IPS-20b (cell line): ENCODE data around the gene SLC39A8.

Source experiments
- H3K27ac ChIP-seq: one replicate; pipeline ENCODE4 v1.5.1; 2013; ENCODE audit warnings: low read length
- H3K27me3 ChIP-seq: 2 replicates; pipeline ENCODE4 v1.6.1; 2013; ENCODE audit warnings: mild to moderate bottlenecking, low read length, inconsistent platforms; ENCODE audit not compliant: insufficient read depth
- H3K36me3 ChIP-seq: 2 replicates; pipeline ENCODE4 v1.6.1; 2013; ENCODE audit warnings: low read depth, mild to moderate bottlenecking, inconsistent platforms, low read length, moderate library complexity; ENCODE audit not compliant: insufficient read depth
- H3K4me1 ChIP-seq: 2 replicates; pipeline ENCODE4 v1.6.1; 2013; ENCODE audit warnings: mild to moderate bottlenecking, control low read depth, inconsistent platforms, low read length, moderate library complexity; ENCODE audit not compliant: insufficient read depth
- H3K4me3 ChIP-seq: 2 replicates; pipeline ENCODE4 v1.5.1; 2013; ENCODE audit warnings: mild to moderate bottlenecking, low read length, inconsistent platforms
- H3K9ac ChIP-seq: 2 replicates; pipeline ENCODE4 v1.6.1; 2013; ENCODE audit warnings: low read depth, mild to moderate bottlenecking, inconsistent platforms, low read length, moderate library complexity
- H3K9me3 ChIP-seq: 2 replicates; pipeline ENCODE4 v1.6.1; 2013; ENCODE audit warnings: mild to moderate bottlenecking, low read depth, low read length, inconsistent platforms; ENCODE audit not compliant: insufficient read depth

The SLC39A8 gene

DNA sequence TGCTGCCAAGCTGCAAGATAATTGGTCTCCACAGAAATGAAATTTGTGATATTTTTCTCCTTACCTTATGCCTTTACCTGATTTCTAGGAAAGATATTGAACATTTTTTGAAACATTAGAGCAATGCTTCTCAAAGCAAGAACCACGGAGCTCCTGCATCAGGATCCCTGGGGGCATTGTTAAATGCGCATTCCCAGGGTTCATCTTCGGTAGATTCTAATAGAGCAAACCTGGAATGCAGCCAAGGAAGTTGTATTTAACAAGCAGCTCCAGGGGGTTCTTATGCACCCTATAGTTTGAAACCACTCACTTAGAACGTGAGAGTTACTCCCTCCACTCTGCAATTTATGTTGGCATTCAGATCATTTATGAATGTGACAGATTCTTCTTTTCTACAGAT is 126.2 kb downstream of the SLC39A8 start:
- no peaks in the 10 kb centered on the region for H3K36me3 ChIP-seq
- H3K27me3 ChIP-seq, result no peaks in the 10 kb centered on the region
- peak overlapping the region; percentile 13; the same call in 1 of the 2 replicates for H3K4me3 ChIP-seq
- no peak overlapping the region for H3K9ac ChIP-seq
- peaks cover 17% of the 10 kb centered on the region; the same call in 1 of the 2 replicates for H3K4me1 ChIP-seq
- H3K27ac ChIP-seq, result no peak overlapping the region
- H3K9me3 ChIP-seq, result no peaks in the 10 kb centered on the region

DNA sequence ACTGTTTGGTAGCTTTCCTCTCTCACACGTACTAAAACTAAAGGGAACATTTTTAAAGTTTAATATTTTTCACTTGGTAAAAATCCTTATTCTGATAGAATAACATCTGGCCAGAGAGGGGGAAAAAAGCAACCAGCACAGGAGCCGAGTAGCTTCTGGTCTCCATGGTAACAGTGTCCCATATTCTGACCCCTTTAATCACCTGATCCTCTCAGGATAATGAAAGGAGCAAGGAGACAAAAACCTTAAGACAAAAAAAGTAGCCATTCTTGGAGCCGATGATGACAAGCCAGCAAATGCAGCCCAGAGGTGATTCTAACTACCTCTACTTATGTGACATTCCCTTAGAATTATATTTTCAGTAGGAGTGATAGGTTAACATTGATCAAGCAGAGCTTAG is 126.6 kb downstream of the SLC39A8 start:
- no peaks in the 10 kb centered on the region for H3K27me3 ChIP-seq
- H3K4me3 ChIP-seq, result peak overlapping the region; percentile 13; the same call in 1 of the 2 replicates

GRCh38 chr4:102217775-102218355 is 127.4 kb downstream of the SLC39A8 start:
- Histone ChIP-seq H3K27me3 (no peaks in the 10 kb centered on the region), H3K27ac (no peak overlapping the region), H3K9ac (no peak overlapping the region), H3K4me3 (no peak overlapping the region), H3K9me3 (no peaks in the 10 kb centered on the region), H3K4me1 (peaks cover 17% of the 10 kb centered on the region; the same call in 1 of the 2 replicates), H3K36me3 (no peaks in the 10 kb centered on the region)

More for the DNA sequence above, 126.6 kb downstream of the SLC39A8 start:
- Histone ChIP-seq H3K9ac (no peak overlapping the region), H3K4me1 (peaks cover 17% of the 10 kb centered on the region; the same call in 1 of the 2 replicates), H3K36me3 (no peaks in the 10 kb centered on the region), H3K27ac (no peak overlapping the region), H3K9me3 (no peaks in the 10 kb centered on the region)

DNA sequence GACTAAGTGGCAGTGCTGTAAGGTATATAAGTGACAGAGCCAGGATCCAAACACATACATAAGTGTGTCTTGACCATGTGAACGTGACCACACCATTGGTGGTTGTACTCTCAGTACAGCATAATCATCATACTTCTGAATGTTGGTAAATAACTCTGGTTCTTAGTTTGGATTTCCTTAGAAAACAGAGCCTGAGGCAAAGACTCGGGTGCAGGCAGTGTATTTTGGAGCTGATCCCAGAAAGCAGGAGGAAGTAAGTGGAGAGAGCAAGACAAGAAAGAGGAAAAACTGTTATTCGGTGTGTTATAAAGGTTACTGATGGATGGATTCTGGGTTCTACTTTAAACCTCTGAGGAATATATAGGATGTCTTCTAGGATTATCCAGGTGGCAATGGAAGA is 127.9 kb downstream of the SLC39A8 start:
- Histone ChIP-seq H3K4me3 (no peak overlapping the region), H3K9ac (no peak overlapping the region), H3K36me3 (no peaks in the 10 kb centered on the region), H3K27ac (no peak overlapping the region), H3K9me3 (no peaks in the 10 kb centered on the region), H3K4me1 (peaks cover 17% of the 10 kb centered on the region; the same call in 1 of the 2 replicates), H3K27me3 (no peaks in the 10 kb centered on the region)

DNA sequence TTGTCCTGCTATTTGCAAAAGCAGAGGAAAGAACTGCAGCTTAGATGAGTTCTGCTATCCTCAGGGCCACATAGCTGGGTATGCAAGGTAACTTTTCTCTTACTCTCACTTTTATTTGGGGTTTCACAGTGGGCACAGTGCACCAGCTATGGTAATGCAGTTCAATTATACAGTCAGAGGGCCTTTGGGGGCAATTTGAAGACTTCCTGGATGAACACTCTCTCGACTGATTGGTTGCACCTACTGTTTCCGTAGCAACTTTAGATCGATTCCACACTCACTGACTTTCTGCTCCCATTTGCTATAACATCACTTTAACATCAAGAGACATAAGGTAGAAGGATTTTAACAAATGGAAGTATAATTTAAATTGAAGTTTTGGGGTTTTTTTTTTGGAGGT is 128.6 kb downstream of the SLC39A8 start:
- H3K4me1 ChIP-seq, result peaks cover 17% of the 10 kb centered on the region; the same call in 1 of the 2 replicates
- no peaks in the 10 kb centered on the region for H3K36me3 ChIP-seq
- H3K27ac ChIP-seq, result no peak overlapping the region
- H3K27me3 ChIP-seq, result no peaks in the 10 kb centered on the region
- H3K9ac ChIP-seq, result no peak overlapping the region
- no peak overlapping the region for H3K4me3 ChIP-seq
- H3K9me3 ChIP-seq, result no peaks in the 10 kb centered on the region

- no peaks in the 10 kb centered on the region for H3K9me3 ChIP-seq
- no peak overlapping the region for H3K4me3 ChIP-seq
These were observed 132.3 kb downstream of the SLC39A8 start for GRCh38 chr4:102213031-102213430.

More at GRCh38 chr4:102213031-102213430, 132.3 kb downstream of the SLC39A8 start:
- no peaks in the 10 kb centered on the region for H3K36me3 ChIP-seq
- H3K27ac ChIP-seq, result no peak overlapping the region
- H3K27me3 ChIP-seq, result no peaks in the 10 kb centered on the region
- no peaks in the 10 kb centered on the region for H3K4me1 ChIP-seq
- H3K9ac ChIP-seq, result no peak overlapping the region
